HepG2 (cell line): ENCODE results near the gene FITM2. TPM values are rescaled to one million over a fixed set of nuclear protein-coding genes. Genes with fewer than 3 reads are reported as not detected.
A peak's percentile ranks its signal among the peaks of the same experiment; 100 is the strongest.

ENCODE experiments used
- FOXC1 ChIP-seq: sonication (generic); formaldehyde crosslinking; IDR thresholded peaks from 2 replicates; pipeline ENCODE4 v1.8.0; 2022; ENCODE audit warnings: mild to moderate bottlenecking, missing genetic modification reagents, borderline replicate concordance
- KLF12 ChIP-seq: sonication (generic); formaldehyde crosslinking; IDR thresholded peaks from 2 replicates; pipeline ENCODE4 v1.4.0; 2020; ENCODE audit warnings: missing genetic modification reagents, borderline replicate concordance
- NCOA2 ChIP-seq: sonication (generic); formaldehyde crosslinking; IDR thresholded peaks from 2 replicates; pipeline ENCODE4 v1.8.0; 2022; ENCODE audit warnings: inconsistent platforms
- PPARG ChIP-seq: conservative IDR thresholded peaks from 2 replicates; pipeline ENCODE4 v1.6.1; 2016; ENCODE audit warnings: missing biosample characterization, missing genetic modification reagents
- PRPF4 ChIP-seq: fragments of 200-400 bp; formaldehyde crosslinking; IDR thresholded peaks from 2 replicates; pipeline ENCODE4 v1.6.1; 2016; ENCODE audit warnings: low read length, low read depth; ENCODE audit not compliant: poor library complexity, severe bottlenecking
- SAP130 ChIP-seq: IDR thresholded peaks from 2 replicates; pipeline ENCODE4 v1.6.1; 2016; ENCODE audit warnings: low read depth
- SOX6 ChIP-seq, 2 experiments: fragments of 450-650 bp in 1 of 2; sonication (generic) in 1 of 2; formaldehyde crosslinking in 1 of 2; IDR thresholded peaks; 2 replicates each; pipeline versions ENCODE4 v1.4.0 to v1.6.1; 2017 to 2020; ENCODE audit warnings: antibody characterized with exemption in 1 of 2, mild to moderate bottlenecking in 1 of 2, missing genetic modification reagents in 1 of 2
- TARDBP ChIP-seq: sonication (generic); formaldehyde crosslinking; IDR thresholded peaks from 2 replicates; pipeline ENCODE4 v1.8.0; 2022; ENCODE audit warnings: mild to moderate bottlenecking, missing genetic modification reagents
- ZNF232 ChIP-seq: sonication (generic); formaldehyde crosslinking; IDR thresholded peaks from 2 replicates; pipeline ENCODE4 v1.4.0; 2020; ENCODE audit warnings: missing genetic modification reagents, borderline replicate concordance
- ZNF614 ChIP-seq: IDR thresholded peaks from 2 replicates; pipeline ENCODE4 v1.6.1; 2018; ENCODE audit warnings: missing biosample characterization, missing genetic modification reagents, inconsistent platforms, borderline replicate concordance
- ZNF792 ChIP-seq: IDR thresholded peaks from 2 replicates; pipeline ENCODE4 v1.6.1; 2016
- ZNF891 ChIP-seq: sonication (generic); formaldehyde crosslinking; IDR thresholded peaks from 2 replicates; pipeline ENCODE4 v1.5.0; 2020; ENCODE audit warnings: mild to moderate bottlenecking, missing genetic modification reagents
- polyA plus RNA-seq, 8 experiments: library from polyadenylated mRNA; depleted of rRNA in 3 of 8; stranded (reverse) in 7 of 8; unstranded in 1 of 8; fragments of >200 nt; fragmentation: Illumina TruSeq in 4 of 8; extraction: Trizol in 4 of 8; gene quantifications; 2 replicates each; pipeline versions ENCODE4 v1.2.1 to v1.2.3, GENCODE V29; 2011 to 2016; ENCODE audit warnings: low read depth in 4 of 8, missing spikeins in 1 of 8, mixed read lengths in 1 of 8; ENCODE audit not compliant: insufficient read depth in 1 of 8
- total RNA-seq, 5 experiments: library from RNA; depleted of rRNA; stranded (reverse); fragments of >200 nt; fragmentation: Illumina TruSeq; extraction: Trizol; gene quantifications; 2 replicates each; pipeline ENCODE4 v1.2.3, GENCODE V29; 2016; ENCODE audit warnings: low read depth in 1 of 5
- TF ChIP-seq, protein P1 (sequence below): sonication (generic); formaldehyde crosslinking; IDR thresholded peaks from 2 replicates; pipeline ENCODE4 v1.4.0; 2020; ENCODE audit warnings: missing genetic modification reagents
- TF ChIP-seq, protein P2 (sequence below): sonication (generic); formaldehyde crosslinking; conservative IDR thresholded peaks from 2 replicates; pipeline ENCODE4 v1.8.0; 2022; ENCODE audit warnings: mild to moderate bottlenecking, moderate library complexity, missing genetic modification reagents
- TF ChIP-seq, protein P3 (sequence below): IDR thresholded peaks from 2 replicates; pipeline ENCODE4 v1.6.1; 2018; ENCODE audit warnings: missing genetic modification reagents, mild to moderate bottlenecking, missing compliant biosample characterization
- TF ChIP-seq, protein P4 (sequence below): sonication (generic); formaldehyde crosslinking; IDR thresholded peaks from 2 replicates; pipeline ENCODE4 v1.8.0; 2022; ENCODE audit warnings: mild to moderate bottlenecking, missing genetic modification reagents
- TF ChIP-seq, protein P5 (sequence below): sonication (generic); formaldehyde crosslinking; IDR thresholded peaks from 2 replicates; pipeline ENCODE4 v1.5.1; 2020; ENCODE audit warnings: mild to moderate bottlenecking, missing genetic modification reagents, borderline replicate concordance
- TF ChIP-seq, protein P6 (sequence below): sonication (generic); formaldehyde crosslinking; IDR thresholded peaks from 2 replicates; pipeline ENCODE4 v1.5.1; 2020; ENCODE audit warnings: missing genetic modification reagents, mild to moderate bottlenecking, borderline replicate concordance
- TF ChIP-seq, protein P7 (sequence below): IDR thresholded peaks from 2 replicates; pipeline ENCODE4 v1.6.1; 2016

The FITM2 gene
- total and polyA plus RNA-seq, 2 of the 13 experiments (the other 11 are each of a cell fraction or from before 2014, with no cell fraction given): 9.6 to 24.5 TPM

DNA sequence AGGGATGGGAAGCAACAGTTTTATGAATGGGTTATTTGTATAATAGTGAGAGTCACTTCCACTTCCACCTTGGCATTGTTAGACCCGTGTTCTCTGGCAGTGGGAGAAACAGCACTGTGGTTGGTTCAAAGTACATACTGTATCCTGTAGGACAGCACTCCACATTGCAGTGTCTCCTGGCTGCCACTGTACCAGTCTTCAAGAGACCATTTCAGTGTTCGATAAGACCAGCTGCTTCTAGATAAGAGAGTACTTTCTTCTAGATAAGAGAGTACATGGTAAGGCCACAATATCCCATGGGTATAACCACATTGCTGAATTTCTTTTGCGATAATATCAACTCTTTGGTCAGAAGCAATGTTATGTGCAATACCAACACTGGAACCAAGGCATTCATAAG lies 28.8 kb downstream of the FITM2 start (continued):
- TF ChIP-seq, protein P1, sequence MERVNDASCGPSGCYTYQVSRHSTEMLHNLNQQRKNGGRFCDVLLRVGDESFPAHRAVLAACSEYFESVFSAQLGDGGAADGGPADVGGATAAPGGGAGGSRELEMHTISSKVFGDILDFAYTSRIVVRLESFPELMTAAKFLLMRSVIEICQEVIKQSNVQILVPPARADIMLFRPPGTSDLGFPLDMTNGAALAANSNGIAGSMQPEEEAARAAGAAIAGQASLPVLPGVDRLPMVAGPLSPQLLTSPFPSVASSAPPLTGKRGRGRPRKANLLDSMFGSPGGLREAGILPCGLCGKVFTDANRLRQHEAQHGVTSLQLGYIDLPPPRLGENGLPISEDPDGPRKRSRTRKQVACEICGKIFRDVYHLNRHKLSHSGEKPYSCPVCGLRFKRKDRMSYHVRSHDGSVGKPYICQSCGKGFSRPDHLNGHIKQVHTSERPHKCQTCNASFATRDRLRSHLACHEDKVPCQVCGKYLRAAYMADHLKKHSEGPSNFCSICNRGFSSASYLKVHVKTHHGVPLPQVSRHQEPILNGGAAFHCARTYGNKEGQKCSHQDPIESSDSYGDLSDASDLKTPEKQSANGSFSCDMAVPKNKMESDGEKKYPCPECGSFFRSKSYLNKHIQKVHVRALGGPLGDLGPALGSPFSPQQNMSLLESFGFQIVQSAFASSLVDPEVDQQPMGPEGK: 0 out of 2 replicates have a peak, but pooled peaks have one; percentile 24
- TF ChIP-seq PRPF4 (no peak), ZNF792 (CRISPR knock-in tag) (peak; percentile 90; the same call in 1 of the 2 replicates), ZNF614 (CRISPR knock-in tag) (0 out of 2 replicates have a peak, but pooled peaks have one; percentile 44), PPARG (CRISPR knock-in tag) (no peak), KLF12 (CRISPR knock-in tag) (no peak), FOXC1 (CRISPR knock-in tag) (no peak), ZNF232 (CRISPR knock-in tag) (no peak), TARDBP (CRISPR knock-in tag) (peak; percentile 43; the same call in 1 of the 2 replicates), SOX6 (IDR thresholded peaks at IDR 0.05) (no peak), SOX6 (CRISPR knock-in tag; IDR thresholded peaks at IDR 0.05) (no peak), NCOA2 (CRISPR knock-in tag) (no peak), SAP130 (CRISPR knock-in tag) (peak; percentile 66; the same call in 1 of the 2 replicates), ZNF891 (CRISPR knock-in tag) (no peak)
- TF ChIP-seq, protein P2, sequence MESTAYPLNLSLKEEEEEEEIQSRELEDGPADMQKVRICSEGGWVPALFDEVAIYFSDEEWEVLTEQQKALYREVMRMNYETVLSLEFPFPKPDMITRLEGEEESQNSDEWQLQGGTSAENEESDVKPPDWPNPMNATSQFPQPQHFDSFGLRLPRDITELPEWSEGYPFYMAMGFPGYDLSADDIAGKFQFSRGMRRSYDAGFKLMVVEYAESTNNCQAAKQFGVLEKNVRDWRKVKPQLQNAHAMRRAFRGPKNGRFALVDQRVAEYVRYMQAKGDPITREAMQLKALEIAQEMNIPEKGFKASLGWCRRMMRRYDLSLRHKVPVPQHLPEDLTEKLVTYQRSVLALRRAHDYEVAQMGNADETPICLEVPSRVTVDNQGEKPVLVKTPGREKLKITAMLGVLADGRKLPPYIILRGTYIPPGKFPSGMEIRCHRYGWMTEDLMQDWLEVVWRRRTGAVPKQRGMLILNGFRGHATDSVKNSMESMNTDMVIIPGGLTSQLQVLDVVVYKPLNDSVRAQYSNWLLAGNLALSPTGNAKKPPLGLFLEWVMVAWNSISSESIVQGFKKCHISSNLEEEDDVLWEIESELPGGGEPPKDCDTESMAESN (CRISPR knock-in tag): no peak
- TF ChIP-seq, protein P3, sequence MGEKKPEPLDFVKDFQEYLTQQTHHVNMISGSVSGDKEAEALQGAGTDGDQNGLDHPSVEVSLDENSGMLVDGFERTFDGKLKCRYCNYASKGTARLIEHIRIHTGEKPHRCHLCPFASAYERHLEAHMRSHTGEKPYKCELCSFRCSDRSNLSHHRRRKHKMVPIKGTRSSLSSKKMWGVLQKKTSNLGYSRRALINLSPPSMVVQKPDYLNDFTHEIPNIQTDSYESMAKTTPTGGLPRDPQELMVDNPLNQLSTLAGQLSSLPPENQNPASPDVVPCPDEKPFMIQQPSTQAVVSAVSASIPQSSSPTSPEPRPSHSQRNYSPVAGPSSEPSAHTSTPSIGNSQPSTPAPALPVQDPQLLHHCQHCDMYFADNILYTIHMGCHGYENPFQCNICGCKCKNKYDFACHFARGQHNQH (CRISPR knock-in tag): no peak
- TF ChIP-seq, protein P4, sequence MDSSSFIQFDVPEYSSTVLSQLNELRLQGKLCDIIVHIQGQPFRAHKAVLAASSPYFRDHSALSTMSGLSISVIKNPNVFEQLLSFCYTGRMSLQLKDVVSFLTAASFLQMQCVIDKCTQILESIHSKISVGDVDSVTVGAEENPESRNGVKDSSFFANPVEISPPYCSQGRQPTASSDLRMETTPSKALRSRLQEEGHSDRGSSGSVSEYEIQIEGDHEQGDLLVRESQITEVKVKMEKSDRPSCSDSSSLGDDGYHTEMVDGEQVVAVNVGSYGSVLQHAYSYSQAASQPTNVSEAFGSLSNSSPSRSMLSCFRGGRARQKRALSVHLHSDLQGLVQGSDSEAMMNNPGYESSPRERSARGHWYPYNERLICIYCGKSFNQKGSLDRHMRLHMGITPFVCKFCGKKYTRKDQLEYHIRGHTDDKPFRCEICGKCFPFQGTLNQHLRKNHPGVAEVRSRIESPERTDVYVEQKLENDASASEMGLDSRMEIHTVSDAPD (CRISPR knock-in tag): 0 out of 2 replicates have a peak, but pooled peaks have one; percentile 39
- TF ChIP-seq, protein P5, sequence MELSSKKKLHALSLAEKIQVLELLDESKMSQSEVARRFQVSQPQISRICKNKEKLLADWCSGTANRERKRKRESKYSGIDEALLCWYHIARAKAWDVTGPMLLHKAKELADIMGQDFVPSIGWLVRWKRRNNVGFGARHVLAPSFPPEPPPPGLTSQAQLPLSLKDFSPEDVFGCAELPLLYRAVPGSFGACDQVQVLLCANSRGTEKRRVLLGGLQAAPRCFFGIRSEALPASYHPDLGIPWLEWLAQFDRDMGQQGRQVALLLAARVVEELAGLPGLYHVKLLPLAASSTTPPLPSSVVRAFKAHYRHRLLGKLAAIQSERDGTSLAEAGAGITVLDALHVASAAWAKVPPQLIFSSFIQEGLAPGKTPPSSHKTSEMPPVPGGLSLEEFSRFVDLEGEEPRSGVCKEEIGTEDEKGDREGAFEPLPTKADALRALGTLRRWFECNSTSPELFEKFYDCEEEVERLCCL (CRISPR knock-in tag): no peak
- TF ChIP-seq, protein P6, sequence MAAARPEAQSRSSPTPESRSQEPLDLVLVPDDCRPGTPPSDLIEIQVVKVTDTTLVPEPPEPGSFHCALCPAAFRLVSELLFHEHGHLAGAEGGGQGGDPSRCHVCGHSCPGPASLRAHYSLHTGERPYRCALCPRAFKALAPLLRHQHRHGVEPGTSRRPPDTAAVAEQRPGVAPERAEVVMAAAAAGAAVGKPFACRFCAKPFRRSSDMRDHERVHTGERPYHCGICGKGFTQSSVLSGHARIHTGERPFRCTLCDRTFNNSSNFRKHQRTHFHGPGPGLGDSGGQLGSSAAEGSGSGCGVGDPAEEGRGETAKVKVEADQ: peak; percentile 82
- TF ChIP-seq, protein P7, sequence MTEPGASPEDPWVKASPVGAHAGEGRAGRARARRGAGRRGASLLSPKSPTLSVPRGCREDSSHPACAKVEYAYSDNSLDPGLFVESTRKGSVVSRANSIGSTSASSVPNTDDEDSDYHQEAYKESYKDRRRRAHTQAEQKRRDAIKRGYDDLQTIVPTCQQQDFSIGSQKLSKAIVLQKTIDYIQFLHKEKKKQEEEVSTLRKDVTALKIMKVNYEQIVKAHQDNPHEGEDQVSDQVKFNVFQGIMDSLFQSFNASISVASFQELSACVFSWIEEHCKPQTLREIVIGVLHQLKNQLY (CRISPR knock-in tag): no peak
